A673 (cell line): ENCODE results near the gene GNAS. TPM values are rescaled to one million over a fixed set of nuclear protein-coding genes. Genes with fewer than 3 reads are reported as not detected.

Experiments used
- BruUV-seq: library from RNA; stranded (reverse); fragments of 400-500 nt; replicated peaks from 2 replicates; lab custom pipeline; 2021; lab: Mats Ljungman, UMichigan
- CTCF ChIA-PET: fragments of 300-600 bp; sonication (Branson Sonifier 250); formaldehyde crosslinking; loops from one replicate; lab custom pipeline; 2022; ENCODE audit warnings: antibody characterized with exemption; lab: Charles Lee
- POLR2A ChIA-PET: fragments of 300-600 bp; sonication (Branson Sonifier 250); formaldehyde crosslinking; loops from one replicate; lab custom pipeline; 2022; ENCODE audit warnings: antibody characterized with exemption; ENCODE audit not compliant: low non-redundant PET; lab: Charles Lee
- DNase-seq: peaks from one replicate; pipeline ENCODE4 v3.0.0-alpha.2; 2015; ENCODE audit warnings: low spot score
- H3K27ac ChIP-seq: fragments of 200-600 bp; sonication (generic); 2 replicates; pipeline ENCODE4 v1.5.1; 2016; ENCODE audit warnings: mixed run types, low read depth, mild to moderate bottlenecking, mixed read lengths, antibody characterized with exemption, low read length; ENCODE audit not compliant: poor library complexity, severe bottlenecking
- H3K27me3 ChIP-seq: fragments of 200-600 bp; sonication (generic); replicated peaks from 2 replicates; pipeline ENCODE4 v1.6.1; 2017; ENCODE audit warnings: mixed run types, low read depth, mild to moderate bottlenecking, mixed read lengths, antibody characterized with exemption, low read length; ENCODE audit not compliant: insufficient read depth, poor library complexity
- H3K36me3 ChIP-seq: fragments of 200-600 bp; sonication (generic); 2 replicates; pipeline ENCODE4 v1.6.1; 2016; ENCODE audit warnings: mixed run types, mild to moderate bottlenecking, mixed read lengths, antibody characterized with exemption, low read length; ENCODE audit not compliant: insufficient read depth, poor library complexity, severe bottlenecking
- H3K4me1 ChIP-seq: fragments of 200-600 bp; sonication (generic); 2 replicates; pipeline ENCODE4 v1.6.1; 2017; ENCODE audit warnings: mixed run types, mild to moderate bottlenecking, mixed read lengths, antibody characterized with exemption, low read length; ENCODE audit not compliant: insufficient read depth, poor library complexity, severe bottlenecking
- H3K4me3 ChIP-seq: fragments of 200-600 bp; sonication (generic); 2 replicates; pipeline ENCODE4 v1.5.1; 2016; ENCODE audit warnings: low read depth, mixed run types, mild to moderate bottlenecking, mixed read lengths, low read length; ENCODE audit not compliant: poor library complexity, severe bottlenecking
- H3K9me3 ChIP-seq: fragments of 200-600 bp; sonication (generic); 2 replicates; pipeline ENCODE4 v1.6.1; 2016; ENCODE audit warnings: mixed run types, low read depth, mild to moderate bottlenecking, mixed read lengths, antibody characterized with exemption, low read length; ENCODE audit not compliant: poor library complexity, severe bottlenecking
- EZH2 ChIP-seq: fragments of 200-600 bp; sonication (generic); IDR thresholded peaks from 2 replicates; pipeline ENCODE4 v1.6.1; 2017; ENCODE audit warnings: borderline replicate concordance, low read depth, mild to moderate bottlenecking, mixed read lengths, antibody characterized with exemption, low read length; ENCODE audit not compliant: poor library complexity, severe bottlenecking
- intact Hi-C: fragments of 100-400 bp; cut with micrococcal nuclease; formaldehyde crosslinking; loops from one replicate; pipeline ENCODE4 v1.10.0; 2022; ENCODE audit not compliant: unreplicated experiment
- total RNA-seq: library from RNA; stranded (reverse); gene quantifications from 2 replicates; pipeline ENCODE4 v1.2.3, GENCODE V29; 2021
- TF ChIP-seq, protein P1 (sequence below): fragments of 300-800, 200-600 bp; sonication (generic); conservative IDR thresholded peaks from 2 replicates; pipeline ENCODE4 v1.5.1; 2017; ENCODE audit warnings: low read depth, mild to moderate bottlenecking, antibody characterized with exemption, low read length, moderate library complexity, mixed read lengths

The GNAS gene
- total RNA-seq, 1 experiment from 2014 or later = 1,108 TPM

DNA sequence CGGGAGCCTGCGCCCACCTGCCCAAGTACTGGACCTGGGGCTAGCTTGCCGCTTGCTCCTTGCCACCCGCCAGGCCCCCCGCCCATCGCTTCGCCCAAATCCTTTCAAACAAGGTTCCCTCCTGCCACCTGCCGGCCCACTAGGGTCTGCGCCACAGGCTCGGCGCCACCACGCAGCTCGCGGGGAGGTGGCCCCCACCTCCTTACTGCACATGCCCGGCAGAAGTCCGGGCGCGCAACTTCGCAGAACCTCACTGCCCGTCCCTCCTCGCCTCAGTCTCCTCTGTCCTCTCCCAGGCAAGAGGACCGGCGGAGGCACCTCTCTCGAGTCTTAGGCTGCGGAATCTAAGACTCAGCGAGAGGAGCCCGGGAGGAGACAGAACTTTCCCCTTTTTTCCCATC, 13.0 kb upstream of the GNAS start:
- no TSS peak for BruUV-seq
- Histone ChIP-seq H3K27ac (no peak overlapping the region), H3K36me3 (no peaks in the 10 kb centered on the region), H3K9me3 (no peaks in the 10 kb centered on the region), H3K4me1 (no peaks in the 10 kb centered on the region), H3K27me3 (peaks cover 67% of the 10 kb centered on the region), H3K4me3 (no peak overlapping the region)
- TF ChIP-seq EZH2 = no peak
- TF ChIP-seq, protein P1, sequence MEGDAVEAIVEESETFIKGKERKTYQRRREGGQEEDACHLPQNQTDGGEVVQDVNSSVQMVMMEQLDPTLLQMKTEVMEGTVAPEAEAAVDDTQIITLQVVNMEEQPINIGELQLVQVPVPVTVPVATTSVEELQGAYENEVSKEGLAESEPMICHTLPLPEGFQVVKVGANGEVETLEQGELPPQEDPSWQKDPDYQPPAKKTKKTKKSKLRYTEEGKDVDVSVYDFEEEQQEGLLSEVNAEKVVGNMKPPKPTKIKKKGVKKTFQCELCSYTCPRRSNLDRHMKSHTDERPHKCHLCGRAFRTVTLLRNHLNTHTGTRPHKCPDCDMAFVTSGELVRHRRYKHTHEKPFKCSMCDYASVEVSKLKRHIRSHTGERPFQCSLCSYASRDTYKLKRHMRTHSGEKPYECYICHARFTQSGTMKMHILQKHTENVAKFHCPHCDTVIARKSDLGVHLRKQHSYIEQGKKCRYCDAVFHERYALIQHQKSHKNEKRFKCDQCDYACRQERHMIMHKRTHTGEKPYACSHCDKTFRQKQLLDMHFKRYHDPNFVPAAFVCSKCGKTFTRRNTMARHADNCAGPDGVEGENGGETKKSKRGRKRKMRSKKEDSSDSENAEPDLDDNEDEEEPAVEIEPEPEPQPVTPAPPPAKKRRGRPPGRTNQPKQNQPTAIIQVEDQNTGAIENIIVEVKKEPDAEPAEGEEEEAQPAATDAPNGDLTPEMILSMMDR = peak; percentile 57
- POLR2A ChIA-PET = interaction anchor here (0.6 kb wide), 1 partner anchor 15 kb away, joined by 4 read pairs; no protein-coding TSS in a partner anchor
- intact Hi-C loops = no loop called here
- peak; percentile 45 for DNase-seq
- CTCF ChIA-PET = interaction anchor here (1.0 kb wide), 3 partner anchors 22 to 358 kb away, joined by 3 read pairs; partner anchors contain the start of gene STX16

GRCh38 chr20:58839991-58840747, 12.3 kb upstream of the GNAS start:
- peaks cover 74% of the 10 kb centered on the region for H3K27me3 ChIP-seq
- POLR2A ChIA-PET = interaction anchor here (0.6 kb wide), 1 partner anchor 15 kb away, joined by 4 read pairs; no protein-coding TSS in a partner anchor
- intact Hi-C loops = no loop called here
- H3K27ac ChIP-seq = no peak overlapping the region
- no peaks in the 10 kb centered on the region for H3K4me1 ChIP-seq
- H3K36me3 ChIP-seq = no peaks in the 10 kb centered on the region
- no peaks in the 10 kb centered on the region for H3K9me3 ChIP-seq
- TF ChIP-seq, protein P1 = no peak
- TF ChIP-seq EZH2 = peak; percentile 54
- BruUV-seq = no TSS peak
- DNase-seq = no peak
- H3K4me3 ChIP-seq = no peak overlapping the region
- CTCF ChIA-PET = interaction anchor here (1.0 kb wide), 3 partner anchors 21 to 359 kb away, joined by 3 read pairs; partner anchors contain the start of gene STX16

DNA sequence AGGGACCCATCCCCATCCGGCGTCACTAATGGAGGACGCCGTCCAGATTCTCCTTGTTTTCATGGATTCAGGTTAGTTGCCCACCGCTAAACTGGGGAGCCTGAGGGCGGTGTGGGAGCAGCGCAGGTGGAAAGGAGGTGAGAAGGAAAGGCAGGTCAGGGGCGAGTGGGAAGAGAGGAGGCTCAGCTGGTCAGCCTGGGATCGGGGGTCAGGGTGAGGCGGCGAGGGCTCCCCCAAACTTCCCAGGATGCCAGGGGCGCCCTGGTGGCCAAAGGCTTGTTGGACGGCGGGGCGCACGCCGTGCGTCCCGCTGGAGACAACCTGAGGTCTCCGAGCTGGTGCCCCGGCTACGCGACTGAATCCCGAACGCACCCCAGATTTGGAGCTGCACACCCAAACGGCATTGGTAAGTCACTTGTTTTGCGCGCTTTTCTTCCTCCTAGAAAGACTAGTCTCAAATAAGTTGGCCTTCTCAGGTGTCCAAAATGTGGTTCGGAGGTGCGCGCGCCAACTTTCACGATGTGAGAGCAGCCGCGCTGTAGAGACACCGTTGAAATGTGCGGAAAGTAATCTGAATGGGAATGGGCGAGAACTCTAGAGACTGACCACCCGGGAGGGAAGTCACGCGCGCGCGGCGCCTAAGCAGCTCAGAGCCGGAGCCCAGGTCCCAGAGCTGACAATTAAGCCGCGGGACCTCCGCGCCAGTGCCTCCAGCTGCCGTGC, 11.5 kb upstream of the GNAS start:
- CTCF ChIA-PET = interaction anchor here (1.0 kb wide), 1 partner anchor 359 kb away, joined by 3 read pairs; no protein-coding TSS in a partner anchor
- H3K4me1 ChIP-seq = no peaks in the 10 kb centered on the region
- H3K27ac ChIP-seq = no peak overlapping the region
- POLR2A ChIA-PET = no interaction called here
- TF ChIP-seq, protein P1 = no peak
- TF ChIP-seq EZH2 = no peak
- H3K36me3 ChIP-seq = no peaks in the 10 kb centered on the region
- no peak overlapping the region for H3K4me3 ChIP-seq
- peaks cover 82% of the 10 kb centered on the region for H3K27me3 ChIP-seq
- no peaks in the 10 kb centered on the region for H3K9me3 ChIP-seq
- no peak for DNase-seq
- BruUV-seq = no TSS peak
- intact Hi-C loops = no loop called here
